H9 (cell line): ENCODE results near the gene SLX4IP. TPM values are rescaled to one million over a fixed set of nuclear protein-coding genes. Genes with fewer than 3 reads are reported as not detected.

Experiments used
- DNase-seq: peaks from one replicate; pipeline ENCODE4 v3.0.0-alpha.2; 2017
- H2AFZ ChIP-seq: one replicate; pipeline ENCODE4 v1.6.1; 2013; ENCODE audit warnings: mild to moderate bottlenecking, low read length, control low read depth, moderate library complexity
- H2AK5ac ChIP-seq: 2 replicates; pipeline ENCODE4 v1.6.1; 2013; ENCODE audit warnings: low read length, control low read depth, mixed read lengths; ENCODE audit not compliant: insufficient read length
- H2BK120ac ChIP-seq: one replicate; pipeline ENCODE4 v1.6.1; 2013; ENCODE audit warnings: low read depth, mild to moderate bottlenecking, low read length, control low read depth, inconsistent platforms; ENCODE audit not compliant: poor library complexity, severe bottlenecking
- H2BK12ac ChIP-seq: 2 replicates; pipeline ENCODE4 v1.6.1; 2013; ENCODE audit warnings: low read length, control low read depth, mixed read lengths, low read depth; ENCODE audit not compliant: insufficient read length
- H2BK15ac ChIP-seq: 2 replicates; pipeline ENCODE4 v1.6.1; 2013; ENCODE audit warnings: low read depth, low read length, control low read depth
- H2BK20ac ChIP-seq: one replicate; pipeline ENCODE4 v1.6.1; 2013; ENCODE audit warnings: low read depth, mild to moderate bottlenecking, low read length, control low read depth, inconsistent platforms; ENCODE audit not compliant: poor library complexity, severe bottlenecking
- H2BK5ac ChIP-seq: 2 replicates; pipeline ENCODE4 v1.6.1; 2013; ENCODE audit warnings: low read length, control low read depth, mixed read lengths; ENCODE audit not compliant: insufficient read length
- H3K14ac ChIP-seq: 2 replicates; pipeline ENCODE4 v1.6.1; 2013; ENCODE audit warnings: low read length, control low read depth; ENCODE audit not compliant: insufficient read depth
- H3K18ac ChIP-seq: 2 replicates; pipeline ENCODE4 v1.6.1; 2013; ENCODE audit warnings: low read depth, mild to moderate bottlenecking, mixed read lengths, low read length, control low read depth; ENCODE audit not compliant: insufficient read length
- H3K23ac ChIP-seq: 2 replicates; pipeline ENCODE4 v1.6.1; 2013; ENCODE audit warnings: low read length, control low read depth, mixed read lengths, low read depth; ENCODE audit not compliant: insufficient read length
- H3K23me2 ChIP-seq: 2 replicates; pipeline ENCODE4 v1.6.1; 2013; ENCODE audit warnings: low read depth, mild to moderate bottlenecking, mixed read lengths, low read length, control low read depth; ENCODE audit not compliant: insufficient read length, poor library complexity, severe bottlenecking
- H3K27ac ChIP-seq: 2 replicates; pipeline ENCODE4 v1.5.1; 2013; ENCODE audit warnings: low read length, control low read depth, mixed read lengths, low read depth; ENCODE audit not compliant: insufficient read length
- H3K27me3 ChIP-seq: 2 replicates; pipeline ENCODE4 v1.6.1; 2013; ENCODE audit warnings: low read length, control low read depth, inconsistent platforms; ENCODE audit not compliant: insufficient read depth
- H3K4ac ChIP-seq: 2 replicates; pipeline ENCODE4 v1.6.1; 2013; ENCODE audit warnings: low read depth, mild to moderate bottlenecking, control low read depth, inconsistent platforms, low read length, moderate library complexity
- H3K4me1 ChIP-seq: 2 replicates; pipeline ENCODE4 v1.6.1; 2013; ENCODE audit warnings: low read length, control low read depth, inconsistent platforms; ENCODE audit not compliant: insufficient read depth
- H3K4me2 ChIP-seq: 2 replicates; pipeline ENCODE4 v1.6.1; 2013; ENCODE audit warnings: low read length, control low read depth, mixed read lengths; ENCODE audit not compliant: insufficient read length, insufficient read depth
- H3K56ac ChIP-seq: 2 replicates; pipeline ENCODE4 v1.6.1; 2013; ENCODE audit warnings: low read depth, mild to moderate bottlenecking, mixed read lengths, low read length, control low read depth; ENCODE audit not compliant: insufficient read length
- H3K79me1 ChIP-seq: 2 replicates; pipeline ENCODE4 v1.6.1; 2013; ENCODE audit warnings: low read depth, mild to moderate bottlenecking, moderate library complexity, low read length, control low read depth, inconsistent platforms; ENCODE audit not compliant: insufficient read depth, poor library complexity, severe bottlenecking
- H3K79me2 ChIP-seq: 2 replicates; pipeline ENCODE4 v1.6.1; 2013; ENCODE audit warnings: low read length, control low read depth, inconsistent platforms; ENCODE audit not compliant: insufficient read depth
- H3K9ac ChIP-seq: 2 replicates; pipeline ENCODE4 v1.6.1; 2013; ENCODE audit warnings: low read length, control low read depth, mixed read lengths; ENCODE audit not compliant: insufficient read length; ENCODE audit errors: extremely low read depth
- H3K9me3 ChIP-seq: one replicate; pipeline ENCODE4 v1.6.1; 2013; ENCODE audit warnings: low read depth, low read length, inconsistent platforms; ENCODE audit not compliant: control insufficient read depth
- H3T11ph ChIP-seq: one replicate; pipeline ENCODE4 v1.6.1; 2013; ENCODE audit warnings: mild to moderate bottlenecking, low read length, control low read depth, inconsistent platforms
- H4K20me1 ChIP-seq: one replicate; pipeline ENCODE4 v1.6.1; 2013; ENCODE audit not compliant: control insufficient read depth, insufficient read length, insufficient read depth
- H4K5ac ChIP-seq: 2 replicates; pipeline ENCODE4 v1.6.1; 2013; ENCODE audit warnings: low read depth, mild to moderate bottlenecking, mixed read lengths, low read length, control low read depth; ENCODE audit not compliant: insufficient read length
- H4K8ac ChIP-seq: replicated peaks from 2 replicates; pipeline ENCODE4 v1.6.1; 2013; ENCODE audit warnings: low read length, control low read depth, mixed read lengths, low read depth; ENCODE audit not compliant: insufficient read length
- H4K91ac ChIP-seq: 2 replicates; pipeline ENCODE4 v1.6.1; 2013; ENCODE audit warnings: low read depth, mild to moderate bottlenecking, moderate library complexity, mixed read lengths, low read length, control low read depth; ENCODE audit not compliant: insufficient read length
- H3K27ac Mint-ChIP-seq, 3 experiments: 2 replicates in 2 of 3; 3 replicates in 1 of 3; pipeline ENCODE4 v1.8.0; 2020 to 2021; ENCODE audit warnings: mixed read lengths in 3 of 3, mild to moderate bottlenecking in 1 of 3, moderate library complexity in 1 of 3
- H3K27me3 Mint-ChIP-seq: 2 replicates; pipeline ENCODE4 v1.8.0; 2021; ENCODE audit warnings: low read depth, mild to moderate bottlenecking, moderate library complexity, mixed read lengths
- H3K36me3 Mint-ChIP-seq, 3 experiments: 2 replicates in 2 of 3; 3 replicates in 1 of 3; pipeline ENCODE4 v1.8.0; 2020 to 2021; ENCODE audit warnings: low read depth in 3 of 3, mixed read lengths in 3 of 3; ENCODE audit not compliant: insufficient read depth in 1 of 3
- H3K4me1 Mint-ChIP-seq, 2 experiments: 2 replicates each; pipeline ENCODE4 v1.8.0; 2020; ENCODE audit warnings: mixed read lengths in 2 of 2
- H3K4me3 Mint-ChIP-seq, 2 experiments: 2 replicates in 1 of 2; 3 replicates in 1 of 2; pipeline ENCODE4 v1.8.0; 2020 to 2021; ENCODE audit warnings: mild to moderate bottlenecking in 2 of 2, mixed read lengths in 2 of 2, moderate library complexity in 1 of 2
- H3K9me3 Mint-ChIP-seq, 2 experiments: 2 replicates in 1 of 2; 3 replicates in 1 of 2; pipeline ENCODE4 v1.8.0; 2020; ENCODE audit warnings: mild to moderate bottlenecking in 2 of 2, mixed read lengths in 2 of 2, moderate library complexity in 1 of 2
- CTCF ChIP-seq: fragments of 200-600 bp; sonication (generic); conservative IDR thresholded peaks from 3 replicates; pipeline ENCODE4 v1.8.0; 2021; ENCODE audit warnings: antibody characterized with exemption, mild to moderate bottlenecking
- WGBS: extraction: QIAGEN DNeasy Blood & Tissue Kit; methylation state at CpG from one replicate; pipeline ENCODE4 v1.1.7; 2013; ENCODE audit warnings: missing lambda C conversion rate, low lambda C conversion rate, mixed read lengths; ENCODE audit not compliant: insufficient read length; ENCODE audit errors: extremely low coverage; 5-methylcytosine and 5-hydroxymethylcytosine counted together
- total RNA-seq: library from RNA; stranded (reverse); gene quantifications from 2 replicates; pipeline ENCODE4 v1.2.1, GENCODE V29; 2021

Gene SLX4IP
- total RNA-seq, 1 experiment from 2014 or later, result 7.9 TPM

GRCh38 chr20:10492065-10492464, 57.0 kb downstream of the SLX4IP start:
- no peak overlapping the region for H2BK5ac ChIP-seq
- no peak overlapping the region for H3K56ac ChIP-seq
- no CpG with 5 or more reads among the region's 2 CpGs for WGBS
- no peaks in the 10 kb centered on the region for H3K79me1 ChIP-seq
- no peak overlapping the region for H2BK120ac ChIP-seq
- no peaks in the 10 kb centered on the region for H4K20me1 ChIP-seq
- no peak overlapping the region for H2AFZ ChIP-seq
- TF ChIP-seq CTCF, result no peak
- H4K91ac ChIP-seq, result no peak overlapping the region
- H3K27ac Mint-ChIP-seq, result 0 out of 7 replicates have a peak overlapping the region, but pooled peaks of 1 of the 3 experiments have one; percentile 25
- H3K4me2 ChIP-seq, result no peak overlapping the region
- H3K9ac ChIP-seq, result no peak overlapping the region
- no peak overlapping the region for H2AK5ac ChIP-seq
- H3K4me1 ChIP-seq, result peaks cover 9% of the 10 kb centered on the region; the same call in 1 of the 2 replicates
- H3K4ac ChIP-seq, result no peak overlapping the region
- H3T11ph ChIP-seq, result no peak overlapping the region
- H4K8ac ChIP-seq, result no peak overlapping the region
- H3K79me2 ChIP-seq, result no peaks in the 10 kb centered on the region
- H3K23me2 ChIP-seq, result no peaks in the 10 kb centered on the region
- no peak overlapping the region for H2BK20ac ChIP-seq
- no peak overlapping the region for H4K5ac ChIP-seq
- no peak overlapping the region for H3K23ac ChIP-seq
- H3K4me3 Mint-ChIP-seq, result no peak overlapping the region
- peaks cover 0 to 5% of the 10 kb centered on the region in 2 experiments; a peak in 1 of 5 replicates for H3K9me3 Mint-ChIP-seq
- no peaks in the 10 kb centered on the region; a peak in 1 of 7 replicates for H3K36me3 Mint-ChIP-seq
- H3K4me1 Mint-ChIP-seq, result peaks cover 52 to 62% of the 10 kb centered on the region in 2 experiments
- no peak overlapping the region for H3K27ac ChIP-seq
- no peak overlapping the region for H3K18ac ChIP-seq
- no peaks in the 10 kb centered on the region for H3K9me3 ChIP-seq
- no peak overlapping the region for H3K14ac ChIP-seq
- no peak for DNase-seq
- H3K27me3 Mint-ChIP-seq, result no peaks in the 10 kb centered on the region; the same call in 1 of the 2 replicates
- no peaks in the 10 kb centered on the region for H3K27me3 ChIP-seq
- H2BK15ac ChIP-seq, result no peak overlapping the region
- no peak overlapping the region for H2BK12ac ChIP-seq
